GM23338 (cell line): ENCODE results near the gene BTBD1. TPM values are rescaled to one million over a fixed set of nuclear protein-coding genes. Genes with fewer than 3 reads are reported as not detected.

ENCODE experiments used
- ATAC-seq: fragments of 200-7000 bp; cut with Tn5 transposase; 3 replicates; pipeline ENCODE4 v1.9.1; 2020
- DNase-seq: peaks from one replicate; pipeline ENCODE4 v3.0.0-alpha.2; 2015; ENCODE audit warnings: low spot score
- H2AFZ ChIP-seq: fragments of 200-600 bp; sonication (generic); 2 replicates; pipeline ENCODE4 v1.8.0; 2016; ENCODE audit warnings: antibody characterized with exemption, mild to moderate bottlenecking, moderate library complexity
- H3F3A ChIP-seq: fragments of 200-600 bp; sonication (generic); replicated peaks from 2 replicates; pipeline ENCODE4 v1.8.0; 2017; ENCODE audit warnings: antibody characterized with exemption, mixed run types, low read depth
- H3K27ac ChIP-seq: fragments of 200-600 bp; sonication (generic); 2 replicates; pipeline ENCODE4 v1.6.1; 2016; ENCODE audit warnings: low read depth
- H3K27me3 ChIP-seq: fragments of 200-600 bp; sonication (generic); 2 replicates; pipeline ENCODE4 v1.8.0; 2016; ENCODE audit warnings: mild to moderate bottlenecking, mixed run types, moderate library complexity; ENCODE audit not compliant: insufficient read depth
- H3K36me3 ChIP-seq: fragments of 200-600 bp; sonication (generic); 2 replicates; pipeline ENCODE4 v1.8.0; 2016; ENCODE audit warnings: mild to moderate bottlenecking; ENCODE audit not compliant: insufficient read depth
- H3K4me1 ChIP-seq: fragments of 200-600 bp; sonication (generic); 2 replicates; pipeline ENCODE4 v1.8.0; 2016; ENCODE audit warnings: mild to moderate bottlenecking, moderate library complexity; ENCODE audit not compliant: insufficient read depth
- H3K4me2 ChIP-seq: fragments of 200-600 bp; sonication (generic); 2 replicates; pipeline ENCODE4 v1.7.1; 2017; ENCODE audit warnings: mixed run types
- H3K4me3 ChIP-seq: fragments of 200-600 bp; sonication (generic); 2 replicates; pipeline ENCODE4 v1.6.1; 2016; ENCODE audit warnings: mixed run types
- H3K79me2 ChIP-seq: fragments of 200-600 bp; sonication (generic); replicated peaks from 2 replicates; pipeline ENCODE4 v1.8.0; 2017; ENCODE audit warnings: mild to moderate bottlenecking; ENCODE audit not compliant: insufficient read depth
- H3K9me2 ChIP-seq: fragments of 200-600 bp; sonication (generic); 2 replicates; pipeline ENCODE4 v1.8.0; 2017; ENCODE audit not compliant: insufficient read depth
- H4K20me1 ChIP-seq: fragments of 200-600 bp; sonication (generic); replicated peaks from 2 replicates; pipeline ENCODE4 v1.8.0; 2017; ENCODE audit warnings: mild to moderate bottlenecking; ENCODE audit not compliant: insufficient read depth
- H3K27ac Mint-ChIP-seq: 2 replicates; pipeline ENCODE4 v1.8.0; 2020; ENCODE audit warnings: inconsistent platforms, mild to moderate bottlenecking, moderate library complexity, mixed read lengths
- H3K27me3 Mint-ChIP-seq: 3 replicates; pipeline ENCODE4 v1.8.0; 2022; ENCODE audit warnings: low read depth, mild to moderate bottlenecking, moderate library complexity, mixed read lengths, inconsistent platforms; ENCODE audit not compliant: insufficient read depth, poor library complexity
- H3K36me3 Mint-ChIP-seq: 3 replicates; pipeline ENCODE4 v1.8.0; 2021; ENCODE audit warnings: low read depth, mild to moderate bottlenecking, inconsistent platforms, moderate library complexity, mixed read lengths
- H3K4me1 Mint-ChIP-seq: 3 replicates; pipeline ENCODE4 v1.8.0; 2020; ENCODE audit warnings: mild to moderate bottlenecking, inconsistent platforms, mixed read lengths
- H3K4me3 Mint-ChIP-seq: 3 replicates; pipeline ENCODE4 v1.8.0; 2021; ENCODE audit warnings: moderate library complexity, mild to moderate bottlenecking, inconsistent platforms, mixed read lengths
- H3K9me3 Mint-ChIP-seq: 3 replicates; pipeline ENCODE4 v1.8.0; 2020; ENCODE audit warnings: moderate library complexity, mild to moderate bottlenecking, inconsistent platforms, mixed read lengths
- CREB1 ChIP-seq: fragments of 250-450 bp; sonication (Bioruptor Pico); IDR thresholded peaks from 2 replicates; pipeline ENCODE4 v1.5.0; 2020; ENCODE audit warnings: low read depth, mild to moderate bottlenecking, moderate library complexity
- ETS1 ChIP-seq: IDR thresholded peaks from 2 replicates; pipeline ENCODE4 v1.6.1; 2016; ENCODE audit warnings: antibody characterized with exemption
- EZH2 ChIP-seq: fragments of 200-600 bp; sonication (generic); IDR thresholded peaks from one replicate; pipeline ENCODE4 v1.8.0; 2017; ENCODE audit warnings: antibody characterized with exemption, mild to moderate bottlenecking, low read depth; ENCODE audit not compliant: unreplicated experiment
- EZH2phosphoT487 ChIP-seq: fragments of 200-600 bp; sonication (generic); IDR thresholded peaks from one replicate; pipeline ENCODE4 v1.8.1; 2018; ENCODE audit warnings: antibody characterized with exemption; ENCODE audit not compliant: unreplicated experiment
- JUNB ChIP-seq: IDR thresholded peaks from one replicate; pipeline ENCODE4 v1.6.1; 2016; ENCODE audit warnings: antibody characterized with exemption; ENCODE audit not compliant: unreplicated experiment
- NANOG ChIP-seq: IDR thresholded peaks from 2 replicates; pipeline ENCODE4 v1.6.1; 2016; ENCODE audit warnings: antibody characterized with exemption, borderline replicate concordance
- POLR2AphosphoS5 ChIP-seq: IDR thresholded peaks from 2 replicates; pipeline ENCODE4 v1.6.1; 2016; ENCODE audit warnings: antibody characterized with exemption, low read depth
- REST ChIP-seq: IDR thresholded peaks from one replicate; pipeline ENCODE4 v1.6.1; 2018; ENCODE audit warnings: antibody characterized with exemption; ENCODE audit not compliant: unreplicated experiment
- STAT1 ChIP-seq: IDR thresholded peaks from one replicate; pipeline ENCODE4 v1.6.1; 2016; ENCODE audit warnings: antibody characterized with exemption; ENCODE audit not compliant: unreplicated experiment
- ZNF114 ChIP-seq: fragments of 250-450 bp; sonication (Bioruptor Pico); IDR thresholded peaks from 2 replicates; pipeline ENCODE4 v1.5.0; 2020; ENCODE audit warnings: mild to moderate bottlenecking, moderate library complexity
- ZNF331 ChIP-seq: fragments of 250-450 bp; sonication (Bioruptor Pico); IDR thresholded peaks from 2 replicates; pipeline ENCODE4 v1.5.0; 2020; ENCODE audit warnings: low read depth, mild to moderate bottlenecking, moderate library complexity
- ZNF462 ChIP-seq: fragments of 250-450 bp; sonication (Bioruptor Pico); IDR thresholded peaks from 2 replicates; pipeline ENCODE4 v1.5.0; 2020; ENCODE audit warnings: mild to moderate bottlenecking, moderate library complexity
- polyA plus RNA-seq: library from polyadenylated mRNA; unstranded; fragments of >200 nt; fragmentation: Nextera tagmentation; extraction: Ambion mirVana; gene quantifications from 2 replicates; pipeline ENCODE4 v1.2.1, GENCODE V29; 2016
- total RNA-seq: library from RNA; depleted of rRNA; stranded (reverse); fragments of >200 nt; shearing (Covaris generic); gene quantifications from 2 replicates; pipeline ENCODE4 v1.2.3, GENCODE V29; 2014

BTBD1 gene
- total and polyA plus RNA-seq, 2 experiments from 2014 or later, result 12.6 to 66.1 TPM

GRCh38 chr15:83066034-83066733 lies 868 bp downstream of the BTBD1 start (continued):
- TF ChIP-seq ZNF462 (CRISPR knock-in tag), result no peak
- no peak for TF ChIP-seq ETS1
- no peak for TF ChIP-seq ZNF331 (CRISPR knock-in tag)
- TF ChIP-seq EZH2, result no peak
- no peak for TF ChIP-seq CREB1

- Mint-ChIP-seq H3K36me3 (peaks cover 5% of the 10 kb centered on the region), H3K27ac (peak overlapping the region; percentile 10; the same call in 1 of the 2 replicates), H3K27me3 (peaks cover 5% of the 10 kb centered on the region), H3K4me3 (no peak overlapping the region; the same call in 1 of the 3 replicates), H3K4me1 (peaks cover 17% of the 10 kb centered on the region), H3K9me3 (peaks cover 10% of the 10 kb centered on the region; the same call in 2 of the 3 replicates)
- Histone ChIP-seq H3K27me3 (no peaks in the 10 kb centered on the region), H3K27ac (no peak overlapping the region), H3K79me2 (peaks cover 61% of the 10 kb centered on the region), H3K4me2 (peak overlapping the region; percentile 82), H3K4me1 (peaks cover 33% of the 10 kb centered on the region), H3F3A (no peaks in the 10 kb centered on the region; the same call in 1 of the 2 replicates), H4K20me1 (peaks cover 29% of the 10 kb centered on the region), H3K36me3 (no peaks in the 10 kb centered on the region), H2AFZ (no peak overlapping the region), H3K4me3 (peak overlapping the region; percentile 77), H3K9me2 (no peaks in the 10 kb centered on the region)
- ATAC-seq (no peak), DNase-seq (no peak)
- no peak for TF ChIP-seq EZH2phosphoT487
- TF ChIP-seq CREB1, result no peak
- TF ChIP-seq EZH2, result no peak
- TF ChIP-seq REST, result no peak
- no peak for TF ChIP-seq STAT1
- no peak for TF ChIP-seq JUNB
- no peak for TF ChIP-seq POLR2AphosphoS5
- no peak for TF ChIP-seq ZNF114 (CRISPR knock-in tag)
- no peak for TF ChIP-seq NANOG
Measured at GRCh38 chr15:83065431-83065830, 1.6 kb downstream of the BTBD1 start.
